GM23338 (cell line): ENCODE results near the gene LUC7L2. TPM values are rescaled to one million over a fixed set of nuclear protein-coding genes. Genes with fewer than 3 reads are reported as not detected.

Experiments
- ATAC-seq: fragments of 200-7000 bp; cut with Tn5 transposase; 3 replicates; pipeline ENCODE4 v1.9.1; 2020
- DNase-seq: peaks from one replicate; pipeline ENCODE4 v3.0.0-alpha.2; 2015; ENCODE audit warnings: low spot score
- H2AFZ ChIP-seq: fragments of 200-600 bp; sonication (generic); 2 replicates; pipeline ENCODE4 v1.8.0; 2016; ENCODE audit warnings: antibody characterized with exemption, mild to moderate bottlenecking, moderate library complexity
- H3F3A ChIP-seq: fragments of 200-600 bp; sonication (generic); replicated peaks from 2 replicates; pipeline ENCODE4 v1.8.0; 2017; ENCODE audit warnings: antibody characterized with exemption, mixed run types, low read depth
- H3K27ac ChIP-seq: fragments of 200-600 bp; sonication (generic); 2 replicates; pipeline ENCODE4 v1.6.1; 2016; ENCODE audit warnings: low read depth
- H3K27me3 ChIP-seq: fragments of 200-600 bp; sonication (generic); 2 replicates; pipeline ENCODE4 v1.8.0; 2016; ENCODE audit warnings: mild to moderate bottlenecking, mixed run types, moderate library complexity; ENCODE audit not compliant: insufficient read depth
- H3K36me3 ChIP-seq: fragments of 200-600 bp; sonication (generic); 2 replicates; pipeline ENCODE4 v1.8.0; 2016; ENCODE audit warnings: mild to moderate bottlenecking; ENCODE audit not compliant: insufficient read depth
- H3K4me1 ChIP-seq: fragments of 200-600 bp; sonication (generic); 2 replicates; pipeline ENCODE4 v1.8.0; 2016; ENCODE audit warnings: mild to moderate bottlenecking, moderate library complexity; ENCODE audit not compliant: insufficient read depth
- H3K4me2 ChIP-seq: fragments of 200-600 bp; sonication (generic); 2 replicates; pipeline ENCODE4 v1.7.1; 2017; ENCODE audit warnings: mixed run types
- H3K4me3 ChIP-seq: fragments of 200-600 bp; sonication (generic); 2 replicates; pipeline ENCODE4 v1.6.1; 2016; ENCODE audit warnings: mixed run types
- H3K79me2 ChIP-seq: fragments of 200-600 bp; sonication (generic); replicated peaks from 2 replicates; pipeline ENCODE4 v1.8.0; 2017; ENCODE audit warnings: mild to moderate bottlenecking; ENCODE audit not compliant: insufficient read depth
- H3K9me2 ChIP-seq: fragments of 200-600 bp; sonication (generic); 2 replicates; pipeline ENCODE4 v1.8.0; 2017; ENCODE audit not compliant: insufficient read depth
- H4K20me1 ChIP-seq: fragments of 200-600 bp; sonication (generic); replicated peaks from 2 replicates; pipeline ENCODE4 v1.8.0; 2017; ENCODE audit warnings: mild to moderate bottlenecking; ENCODE audit not compliant: insufficient read depth
- H3K27ac Mint-ChIP-seq: 2 replicates; pipeline ENCODE4 v1.8.0; 2020; ENCODE audit warnings: inconsistent platforms, mild to moderate bottlenecking, moderate library complexity, mixed read lengths
- H3K27me3 Mint-ChIP-seq: 3 replicates; pipeline ENCODE4 v1.8.0; 2022; ENCODE audit warnings: low read depth, mild to moderate bottlenecking, moderate library complexity, mixed read lengths, inconsistent platforms; ENCODE audit not compliant: insufficient read depth, poor library complexity
- H3K36me3 Mint-ChIP-seq: 3 replicates; pipeline ENCODE4 v1.8.0; 2021; ENCODE audit warnings: low read depth, mild to moderate bottlenecking, inconsistent platforms, moderate library complexity, mixed read lengths
- H3K4me1 Mint-ChIP-seq: 3 replicates; pipeline ENCODE4 v1.8.0; 2020; ENCODE audit warnings: mild to moderate bottlenecking, inconsistent platforms, mixed read lengths
- H3K4me3 Mint-ChIP-seq: 3 replicates; pipeline ENCODE4 v1.8.0; 2021; ENCODE audit warnings: moderate library complexity, mild to moderate bottlenecking, inconsistent platforms, mixed read lengths
- H3K9me3 Mint-ChIP-seq: 3 replicates; pipeline ENCODE4 v1.8.0; 2020; ENCODE audit warnings: moderate library complexity, mild to moderate bottlenecking, inconsistent platforms, mixed read lengths
- CREB1 ChIP-seq: fragments of 250-450 bp; sonication (Bioruptor Pico); IDR thresholded peaks from 2 replicates; pipeline ENCODE4 v1.5.0; 2020; ENCODE audit warnings: low read depth, mild to moderate bottlenecking, moderate library complexity
- CTCF ChIP-seq, 2 experiments: fragments of 200-600 bp in 1 of 2; sonication (generic) in 1 of 2; conservative IDR thresholded peaks; 2 replicates each; pipeline versions ENCODE4 v1.5.1 to v1.6.1; 2016 to 2017; ENCODE audit warnings: antibody characterized with exemption in 2 of 2, low read depth in 2 of 2, mild to moderate bottlenecking in 2 of 2, moderate library complexity in 1 of 2
- ETS1 ChIP-seq: IDR thresholded peaks from 2 replicates; pipeline ENCODE4 v1.6.1; 2016; ENCODE audit warnings: antibody characterized with exemption
- EZH2 ChIP-seq: fragments of 200-600 bp; sonication (generic); IDR thresholded peaks from one replicate; pipeline ENCODE4 v1.8.0; 2017; ENCODE audit warnings: antibody characterized with exemption, mild to moderate bottlenecking, low read depth; ENCODE audit not compliant: unreplicated experiment
- EZH2phosphoT487 ChIP-seq: fragments of 200-600 bp; sonication (generic); IDR thresholded peaks from one replicate; pipeline ENCODE4 v1.8.1; 2018; ENCODE audit warnings: antibody characterized with exemption; ENCODE audit not compliant: unreplicated experiment
- JUNB ChIP-seq: IDR thresholded peaks from one replicate; pipeline ENCODE4 v1.6.1; 2016; ENCODE audit warnings: antibody characterized with exemption; ENCODE audit not compliant: unreplicated experiment
- NANOG ChIP-seq: IDR thresholded peaks from 2 replicates; pipeline ENCODE4 v1.6.1; 2016; ENCODE audit warnings: antibody characterized with exemption, borderline replicate concordance
- POLR2AphosphoS5 ChIP-seq: IDR thresholded peaks from 2 replicates; pipeline ENCODE4 v1.6.1; 2016; ENCODE audit warnings: antibody characterized with exemption, low read depth
- REST ChIP-seq: IDR thresholded peaks from one replicate; pipeline ENCODE4 v1.6.1; 2018; ENCODE audit warnings: antibody characterized with exemption; ENCODE audit not compliant: unreplicated experiment
- STAT1 ChIP-seq: IDR thresholded peaks from one replicate; pipeline ENCODE4 v1.6.1; 2016; ENCODE audit warnings: antibody characterized with exemption; ENCODE audit not compliant: unreplicated experiment
- ZNF114 ChIP-seq: fragments of 250-450 bp; sonication (Bioruptor Pico); IDR thresholded peaks from 2 replicates; pipeline ENCODE4 v1.5.0; 2020; ENCODE audit warnings: mild to moderate bottlenecking, moderate library complexity
- ZNF331 ChIP-seq: fragments of 250-450 bp; sonication (Bioruptor Pico); IDR thresholded peaks from 2 replicates; pipeline ENCODE4 v1.5.0; 2020; ENCODE audit warnings: low read depth, mild to moderate bottlenecking, moderate library complexity
- polyA plus RNA-seq: library from polyadenylated mRNA; unstranded; fragments of >200 nt; fragmentation: Nextera tagmentation; extraction: Ambion mirVana; gene quantifications from 2 replicates; pipeline ENCODE4 v1.2.1, GENCODE V29; 2016
- total RNA-seq: library from RNA; depleted of rRNA; stranded (reverse); fragments of >200 nt; shearing (Covaris generic); gene quantifications from 2 replicates; pipeline ENCODE4 v1.2.3, GENCODE V29; 2014
- TF ChIP-seq, protein P1 (sequence below): fragments of 250-450 bp; sonication (Bioruptor Pico); IDR thresholded peaks from 2 replicates; pipeline ENCODE4 v1.5.0; 2020; ENCODE audit warnings: mild to moderate bottlenecking, moderate library complexity

Gene LUC7L2
- total and polyA plus RNA-seq, 2 experiments from 2014 or later: 40.3 to 57.3 TPM

DNA sequence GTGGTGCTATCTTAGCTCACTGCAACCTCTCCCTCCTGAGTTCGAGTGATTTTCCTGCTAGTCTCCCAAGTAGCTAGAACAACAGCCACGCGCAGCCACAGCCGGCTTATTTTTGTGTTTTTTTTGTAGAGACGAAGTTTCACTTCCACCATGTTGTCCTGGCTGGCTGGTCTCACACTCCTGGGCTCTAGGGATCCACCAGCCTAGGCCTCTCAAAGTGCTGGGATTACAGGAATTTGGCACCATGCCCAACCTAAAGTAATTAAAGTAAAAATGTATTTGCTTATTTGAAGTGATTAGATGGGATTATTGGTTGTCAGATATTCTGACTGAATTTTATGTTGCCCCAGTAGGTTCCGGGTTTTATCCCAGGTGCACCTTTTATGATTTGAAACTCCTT, 22.7 kb downstream of the LUC7L2 start:
- Mint-ChIP-seq H3K4me1 (no peaks in the 10 kb centered on the region), H3K36me3 (peaks cover 56% of the 10 kb centered on the region), H3K27ac (no peak overlapping the region), H3K9me3 (no peaks in the 10 kb centered on the region), H3K4me3 (no peak overlapping the region), H3K27me3 (no peaks in the 10 kb centered on the region)
- 0 out of 2 replicates have a peak, but pooled peaks cover 3% of the 10 kb centered on the region for H3F3A ChIP-seq
- peaks cover 7% of the 10 kb centered on the region for H4K20me1 ChIP-seq
- H2AFZ ChIP-seq: no peak overlapping the region
- H3K27me3 ChIP-seq: no peaks in the 10 kb centered on the region
- H3K79me2 ChIP-seq: peaks cover 78% of the 10 kb centered on the region
- H3K9me2 ChIP-seq: no peaks in the 10 kb centered on the region
- peaks cover 36% of the 10 kb centered on the region for H3K36me3 ChIP-seq
- DNase-seq (no peak), ATAC-seq (no peak)
- TF ChIP-seq ZNF331 (CRISPR knock-in tag) (no peak), NANOG (no peak), JUNB (no peak), CTCF (conservative IDR thresholded peaks at IDR 0.05; ENCODE audit: low read depth in 2 of 2) (no peak), STAT1 (no peak), ETS1 (no peak), REST (no peak), CREB1 (no peak), EZH2phosphoT487 (no peak), EZH2 (no peak), POLR2AphosphoS5 (no peak), ZNF114 (CRISPR knock-in tag) (no peak)
- TF ChIP-seq, protein P1, sequence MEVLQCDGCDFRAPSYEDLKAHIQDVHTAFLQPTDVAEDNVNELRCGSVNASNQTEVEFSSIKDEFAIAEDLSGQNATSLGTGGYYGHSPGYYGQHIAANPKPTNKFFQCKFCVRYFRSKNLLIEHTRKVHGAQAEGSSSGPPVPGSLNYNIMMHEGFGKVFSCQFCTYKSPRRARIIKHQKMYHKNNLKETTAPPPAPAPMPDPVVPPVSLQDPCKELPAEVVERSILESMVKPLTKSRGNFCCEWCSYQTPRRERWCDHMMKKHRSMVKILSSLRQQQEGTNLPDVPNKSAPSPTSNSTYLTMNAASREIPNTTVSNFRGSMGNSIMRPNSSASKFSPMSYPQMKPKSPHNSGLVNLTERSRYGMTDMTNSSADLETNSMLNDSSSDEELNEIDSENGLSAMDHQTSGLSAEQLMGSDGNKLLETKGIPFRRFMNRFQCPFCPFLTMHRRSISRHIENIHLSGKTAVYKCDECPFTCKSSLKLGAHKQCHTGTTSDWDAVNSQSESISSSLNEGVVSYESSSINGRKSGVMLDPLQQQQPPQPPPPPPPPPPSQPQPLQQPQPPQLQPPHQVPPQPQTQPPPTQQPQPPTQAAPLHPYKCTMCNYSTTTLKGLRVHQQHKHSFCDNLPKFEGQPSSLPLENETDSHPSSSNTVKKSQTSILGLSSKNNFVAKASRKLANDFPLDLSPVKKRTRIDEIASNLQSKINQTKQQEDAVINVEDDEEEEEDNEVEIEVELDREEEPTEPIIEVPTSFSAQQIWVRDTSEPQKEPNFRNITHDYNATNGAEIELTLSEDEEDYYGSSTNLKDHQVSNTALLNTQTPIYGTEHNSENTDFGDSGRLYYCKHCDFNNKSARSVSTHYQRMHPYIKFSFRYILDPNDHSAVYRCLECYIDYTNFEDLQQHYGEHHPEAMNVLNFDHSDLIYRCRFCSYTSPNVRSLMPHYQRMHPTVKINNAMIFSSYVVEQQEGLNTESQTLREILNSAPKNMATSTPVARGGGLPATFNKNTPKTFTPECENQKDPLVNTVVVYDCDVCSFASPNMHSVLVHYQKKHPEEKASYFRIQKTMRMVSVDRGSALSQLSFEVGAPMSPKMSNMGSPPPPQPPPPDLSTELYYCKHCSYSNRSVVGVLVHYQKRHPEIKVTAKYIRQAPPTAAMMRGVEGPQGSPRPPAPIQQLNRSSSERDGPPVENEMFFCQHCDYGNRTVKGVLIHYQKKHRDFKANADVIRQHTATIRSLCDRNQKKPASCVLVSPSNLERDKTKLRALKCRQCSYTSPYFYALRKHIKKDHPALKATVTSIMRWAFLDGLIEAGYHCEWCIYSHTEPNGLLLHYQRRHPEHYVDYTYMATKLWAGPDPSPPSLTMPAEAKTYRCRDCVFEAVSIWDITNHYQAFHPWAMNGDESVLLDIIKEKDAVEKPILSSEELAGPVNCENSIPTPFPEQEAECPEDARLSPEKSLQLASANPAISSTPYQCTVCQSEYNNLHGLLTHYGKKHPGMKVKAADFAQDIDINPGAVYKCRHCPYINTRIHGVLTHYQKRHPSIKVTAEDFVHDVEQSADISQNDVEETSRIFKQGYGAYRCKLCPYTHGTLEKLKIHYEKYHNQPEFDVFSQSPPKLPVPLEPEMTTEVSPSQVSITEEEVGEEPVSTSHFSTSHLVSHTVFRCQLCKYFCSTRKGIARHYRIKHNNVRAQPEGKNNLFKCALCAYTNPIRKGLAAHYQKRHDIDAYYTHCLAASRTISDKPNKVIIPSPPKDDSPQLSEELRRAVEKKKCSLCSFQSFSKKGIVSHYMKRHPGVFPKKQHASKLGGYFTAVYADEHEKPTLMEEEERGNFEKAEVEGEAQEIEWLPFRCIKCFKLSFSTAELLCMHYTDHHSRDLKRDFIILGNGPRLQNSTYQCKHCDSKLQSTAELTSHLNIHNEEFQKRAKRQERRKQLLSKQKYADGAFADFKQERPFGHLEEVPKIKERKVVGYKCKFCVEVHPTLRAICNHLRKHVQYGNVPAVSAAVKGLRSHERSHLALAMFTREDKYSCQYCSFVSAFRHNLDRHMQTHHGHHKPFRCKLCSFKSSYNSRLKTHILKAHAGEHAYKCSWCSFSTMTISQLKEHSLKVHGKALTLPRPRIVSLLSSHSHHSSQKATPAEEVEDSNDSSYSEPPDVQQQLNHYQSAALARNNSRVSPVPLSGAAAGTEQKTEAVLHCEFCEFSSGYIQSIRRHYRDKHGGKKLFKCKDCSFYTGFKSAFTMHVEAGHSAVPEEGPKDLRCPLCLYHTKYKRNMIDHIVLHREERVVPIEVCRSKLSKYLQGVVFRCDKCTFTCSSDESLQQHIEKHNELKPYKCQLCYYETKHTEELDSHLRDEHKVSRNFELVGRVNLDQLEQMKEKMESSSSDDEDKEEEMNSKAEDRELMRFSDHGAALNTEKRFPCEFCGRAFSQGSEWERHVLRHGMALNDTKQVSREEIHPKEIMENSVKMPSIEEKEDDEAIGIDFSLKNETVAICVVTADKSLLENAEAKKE: no peak
- H3K4me1 ChIP-seq: no peaks in the 10 kb centered on the region
- no peak overlapping the region for H3K4me2 ChIP-seq
- H3K27ac ChIP-seq: 0 out of 2 replicates have a peak overlapping the region, but pooled peaks have one; percentile 66
- H3K4me3 ChIP-seq: no peak overlapping the region
